ENCODE data around the gene THPO.
"Not testable (repeated sequence)": the region's sequence is repeated elsewhere in the genome, so short reads cannot be mapped to it uniquely, and the experiment has no call there.

THPO gene

GRCh38 chr3:184352149-184352785 lies 25.7 kb downstream of the THPO start:
- in situ Hi-C loops (cut with MboI; ENCODE audit: low sequenced_read_pairs): no loop called here

- in situ Hi-C loops (cut with MboI; ENCODE audit: low sequenced_read_pairs): no loop called here
These were observed 26.4 kb downstream of the THPO start for GRCh38 chr3:184351511-184352148.

GRCh38 chr3:184350618-184351017 lies 27.4 kb downstream of the THPO start:
- in situ Hi-C loops (cut with MboI; ENCODE audit: low sequenced_read_pairs): no loop called here

GRCh38 chr3:184349563-184350470 lies 28.2 kb downstream of the THPO start:
- in situ Hi-C loops (cut with MboI; ENCODE audit: low sequenced_read_pairs): no loop called here

- in situ Hi-C loops (cut with MboI; ENCODE audit: low sequenced_read_pairs): no loop called here
These were observed 30.0 kb downstream of the THPO start for GRCh38 chr3:184348057-184348382.

GRCh38 chr3:184347321-184348056 lies 30.5 kb downstream of the THPO start:
- in situ Hi-C loops (cut with MboI; ENCODE audit: low sequenced_read_pairs): no loop called here

- in situ Hi-C loops (cut with MboI; ENCODE audit: low sequenced_read_pairs): no loop called here
These were observed 31.4 kb downstream of the THPO start for GRCh38 chr3:184346480-184347190.

- in situ Hi-C loops (cut with MboI; ENCODE audit: low sequenced_read_pairs): no loop called here
These were observed 32.5 kb downstream of the THPO start for GRCh38 chr3:184345317-184346144.

- in situ Hi-C loops (cut with MboI; ENCODE audit: low sequenced_read_pairs): no loop called here
These were observed 33.3 kb downstream of the THPO start for GRCh38 chr3:184344579-184345316.

GRCh38 chr3:184343200-184343876 lies 34.7 kb downstream of the THPO start:
- in situ Hi-C loops (cut with MboI; ENCODE audit: low sequenced_read_pairs): no loop called here

- in situ Hi-C loops (cut with MboI; ENCODE audit: low sequenced_read_pairs): no loop called here
These were observed 36.1 kb downstream of the THPO start for GRCh38 chr3:184341925-184342324.

- in situ Hi-C loops (cut with MboI; ENCODE audit: low sequenced_read_pairs): not testable (repeated sequence)
These were observed 38.4 kb downstream of the THPO start for GRCh38 chr3:184339451-184340135.

GRCh38 chr3:184339001-184339400 lies 39.0 kb downstream of the THPO start:
- in situ Hi-C loops (cut with MboI; ENCODE audit: low sequenced_read_pairs): no loop called here

GRCh38 chr3:184338511-184338945 lies 39.5 kb downstream of the THPO start:
- in situ Hi-C loops (cut with MboI; ENCODE audit: low sequenced_read_pairs): no loop called here

- in situ Hi-C loops (cut with MboI; ENCODE audit: low sequenced_read_pairs): no loop called here
These were observed 40.0 kb downstream of the THPO start for GRCh38 chr3:184337981-184338380.

- in situ Hi-C loops (cut with MboI; ENCODE audit: low sequenced_read_pairs): no loop called here
These were observed 40.6 kb downstream of the THPO start, which contains the start of gene FAM131A for GRCh38 chr3:184337399-184337714. TSS of gene FAM131A (plus strand) at chr3:184337600. CDS start at chr3:184337631, 31 bp downstream.

- in situ Hi-C loops (cut with MboI; ENCODE audit: low sequenced_read_pairs): no loop called here
These were observed 41.2 kb downstream of the THPO start for GRCh38 chr3:184336547-184337398.

Data from hTERT RPE-1 (cell line).